ENCODE measurements around the gene SRSF3. TPM values are rescaled to one million over a fixed set of nuclear protein-coding genes. Genes with fewer than 3 reads are reported as not detected.
A peak's percentile ranks its signal among the peaks of the same experiment; 100 is the strongest.

SRSF3 gene
- total RNA-seq, 1 experiment from 2014 or later, result 297 TPM

GRCh38 chr6:36596356-36596755, 2.2 kb downstream of the SRSF3 start:
- Histone ChIP-seq H3K4me3 (ENCODE audit: low read length) (peak overlapping the region; percentile 88), H3K36me3 (ENCODE audit: low read depth, low read length) (peaks cover 67% of the 10 kb centered on the region)

DNA sequence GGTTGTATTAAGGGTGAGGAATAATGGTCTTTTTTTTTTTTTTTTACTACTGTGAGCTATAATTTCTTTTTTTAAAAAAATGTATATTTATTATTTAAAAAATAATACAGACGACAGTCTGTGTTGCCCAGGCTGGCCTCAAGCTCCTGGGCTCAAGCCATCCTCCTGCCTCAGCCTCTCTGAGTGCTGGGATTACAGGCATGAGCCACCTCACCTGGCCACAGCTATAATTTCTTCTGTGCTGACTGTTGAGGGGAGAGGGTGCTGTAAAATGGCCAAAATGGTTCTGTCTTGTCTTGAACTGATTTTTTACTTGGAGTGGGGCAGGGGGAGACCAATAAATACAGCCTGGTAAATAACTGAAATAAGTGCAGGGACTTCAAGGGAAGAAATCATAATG, 3.6 kb downstream of the SRSF3 start:
- H3K4me2 ChIP-seq (ENCODE audit: low read length), result peak overlapping the region; percentile 89
- H3F3A ChIP-seq (ENCODE audit: low read length, unreplicated experiment), result peaks cover 7% of the 10 kb centered on the region
- H3K9me2 ChIP-seq (replicated peaks; ENCODE audit: low read length), result no peaks in the 10 kb centered on the region
- no peaks in the 10 kb centered on the region for H3K9me3 ChIP-seq (ENCODE audit: low read length)
- H2AFZ ChIP-seq (ENCODE audit: low read length), result no peak overlapping the region
- H3K79me2 ChIP-seq (ENCODE audit: low read length), result peaks cover 87% of the 10 kb centered on the region
- TF ChIP-seq, protein P1, sequence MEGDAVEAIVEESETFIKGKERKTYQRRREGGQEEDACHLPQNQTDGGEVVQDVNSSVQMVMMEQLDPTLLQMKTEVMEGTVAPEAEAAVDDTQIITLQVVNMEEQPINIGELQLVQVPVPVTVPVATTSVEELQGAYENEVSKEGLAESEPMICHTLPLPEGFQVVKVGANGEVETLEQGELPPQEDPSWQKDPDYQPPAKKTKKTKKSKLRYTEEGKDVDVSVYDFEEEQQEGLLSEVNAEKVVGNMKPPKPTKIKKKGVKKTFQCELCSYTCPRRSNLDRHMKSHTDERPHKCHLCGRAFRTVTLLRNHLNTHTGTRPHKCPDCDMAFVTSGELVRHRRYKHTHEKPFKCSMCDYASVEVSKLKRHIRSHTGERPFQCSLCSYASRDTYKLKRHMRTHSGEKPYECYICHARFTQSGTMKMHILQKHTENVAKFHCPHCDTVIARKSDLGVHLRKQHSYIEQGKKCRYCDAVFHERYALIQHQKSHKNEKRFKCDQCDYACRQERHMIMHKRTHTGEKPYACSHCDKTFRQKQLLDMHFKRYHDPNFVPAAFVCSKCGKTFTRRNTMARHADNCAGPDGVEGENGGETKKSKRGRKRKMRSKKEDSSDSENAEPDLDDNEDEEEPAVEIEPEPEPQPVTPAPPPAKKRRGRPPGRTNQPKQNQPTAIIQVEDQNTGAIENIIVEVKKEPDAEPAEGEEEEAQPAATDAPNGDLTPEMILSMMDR (conservative IDR thresholded peaks at IDR 0.05; ENCODE audit: low read depth, low read length), result no peak
- TF ChIP-seq EZH2 (IDR thresholded peaks at IDR 0.05; ENCODE audit: low read length, unreplicated experiment) (no peak), EZH2phosphoT487 (IDR thresholded peaks at IDR 0.05; ENCODE audit: borderline replicate concordance, low read length) (no peak)
- H3K36me3 ChIP-seq (ENCODE audit: low read depth, low read length), result peaks cover 82% of the 10 kb centered on the region
- H3K4me3 ChIP-seq (ENCODE audit: low read length), result peak overlapping the region; percentile 88
- no peaks in the 10 kb centered on the region for H3K27me3 ChIP-seq (ENCODE audit: low read length)
- POLR2A ChIA-PET (ENCODE audit: unreplicated experiment), result interaction anchor here (0.6 to 0.8 kb wide), 7 partner anchors 9 to 860 kb away, joined by 3 to 6 read pairs (median 3); partner anchors contain the start of gene CDKN1A
- DNase-seq, result no peak
- peaks cover 43% of the 10 kb centered on the region for H3K4me1 ChIP-seq (ENCODE audit: insufficient read depth, low read length)
- no TSS peak for BruUV-seq (replicated peaks)
- intact Hi-C loops (cut with micrococcal nuclease), result loop anchor here (2.0 kb wide), 1 partner anchor 97 kb away; no protein-coding TSS in a partner anchor
- H3K27ac ChIP-seq (ENCODE audit: low read length), result no peak overlapping the region
- H3K9ac ChIP-seq (ENCODE audit: low read length), result no peak overlapping the region
- peaks cover 84% of the 10 kb centered on the region for H4K20me1 ChIP-seq (ENCODE audit: low read length)
- CTCF ChIA-PET, result interaction anchor here (0.6 to 1.0 kb wide), 2 partner anchors 17 to 18 kb away, joined by 3 to 10 read pairs; no protein-coding TSS in a partner anchor
- ATAC-seq, result no peak

More at GRCh38 chr6:36596356-36596755, 2.2 kb downstream of the SRSF3 start:
- no peak for DNase-seq
- Histone ChIP-seq H3K9me2 (replicated peaks; ENCODE audit: low read length) (no peaks in the 10 kb centered on the region), H3K4me2 (ENCODE audit: low read length) (peak overlapping the region; percentile 89), H3K4me1 (ENCODE audit: insufficient read depth, low read length) (peaks cover 43% of the 10 kb centered on the region), H3K27me3 (ENCODE audit: low read length) (no peaks in the 10 kb centered on the region), H3K79me2 (ENCODE audit: low read length) (peaks cover 77% of the 10 kb centered on the region), H3K9me3 (ENCODE audit: low read length) (no peaks in the 10 kb centered on the region), H4K20me1 (ENCODE audit: low read length) (peaks cover 70% of the 10 kb centered on the region), H3K9ac (ENCODE audit: low read length) (peak overlapping the region; percentile 97), H3F3A (ENCODE audit: low read length, unreplicated experiment) (peaks cover 7% of the 10 kb centered on the region), H3K27ac (ENCODE audit: low read length) (no peak overlapping the region), H2AFZ (ENCODE audit: low read length) (no peak overlapping the region)
- ChIA-PET CTCF (no interaction called here), POLR2A (ENCODE audit: unreplicated experiment) (no interaction called here)
- no TSS peak for BruUV-seq (replicated peaks)
- TF ChIP-seq EZH2phosphoT487 (IDR thresholded peaks at IDR 0.05; ENCODE audit: borderline replicate concordance, low read length) (no peak), EZH2 (IDR thresholded peaks at IDR 0.05; ENCODE audit: low read length, unreplicated experiment) (no peak)
- TF ChIP-seq, protein P1 (conservative IDR thresholded peaks at IDR 0.05; ENCODE audit: low read depth, low read length), result no peak
- ATAC-seq, result no peak
- intact Hi-C loops (cut with micrococcal nuclease), result loop anchor here (2.0 kb wide), 1 partner anchor 96 kb away; no protein-coding TSS in a partner anchor

- no TSS peak for BruUV-seq (replicated peaks)
- no peak overlapping the region for H3K27ac ChIP-seq (ENCODE audit: low read length)
- H3K36me3 ChIP-seq (ENCODE audit: low read depth, low read length), result peaks cover 87% of the 10 kb centered on the region
- no peaks in the 10 kb centered on the region for H3K9me3 ChIP-seq (ENCODE audit: low read length)
- H3K9me2 ChIP-seq (replicated peaks; ENCODE audit: low read length), result no peaks in the 10 kb centered on the region
- H2AFZ ChIP-seq (ENCODE audit: low read length), result no peak overlapping the region
- CTCF ChIA-PET, result no interaction called here
- ATAC-seq (no peak), DNase-seq (no peak)
- H3K4me2 ChIP-seq (ENCODE audit: low read length), result peak overlapping the region; percentile 89
- H3K79me2 ChIP-seq (ENCODE audit: low read length), result peaks cover 92% of the 10 kb centered on the region
- intact Hi-C loops (cut with micrococcal nuclease), result no loop called here
- H3K27me3 ChIP-seq (ENCODE audit: low read length), result no peaks in the 10 kb centered on the region
- peaks cover 12% of the 10 kb centered on the region for H3F3A ChIP-seq (ENCODE audit: low read length, unreplicated experiment)
- peaks cover 89% of the 10 kb centered on the region for H4K20me1 ChIP-seq (ENCODE audit: low read length)
- H3K9ac ChIP-seq (ENCODE audit: low read length), result no peak overlapping the region
- POLR2A ChIA-PET (ENCODE audit: unreplicated experiment), result interaction anchor here (0.6 to 0.8 kb wide), 5 partner anchors 9 to 536 kb away, joined by 3 to 6 read pairs (median 3); partner anchors contain the start of gene CDKN1A
- peaks cover 41% of the 10 kb centered on the region for H3K4me1 ChIP-seq (ENCODE audit: insufficient read depth, low read length)
- H3K4me3 ChIP-seq (ENCODE audit: low read length), result peak overlapping the region; percentile 88
- no peak for TF ChIP-seq EZH2 (IDR thresholded peaks at IDR 0.05; ENCODE audit: low read length, unreplicated experiment)
- no peak for TF ChIP-seq EZH2phosphoT487 (IDR thresholded peaks at IDR 0.05; ENCODE audit: borderline replicate concordance, low read length)
- TF ChIP-seq, protein P1 (conservative IDR thresholded peaks at IDR 0.05; ENCODE audit: low read depth, low read length), result no peak
These were observed 4.2 kb downstream of the SRSF3 start for GRCh38 chr6:36598326-36598725.
